DMS53 (cell line): ENCODE results near the gene LRRC37A.
"Not testable (repeated sequence)": the region's sequence is repeated elsewhere in the genome, so short reads cannot be mapped to it uniquely, and the experiment has no call there.

ENCODE experiments used
- DNase-seq: peaks from one replicate; lab custom pipeline; 2025; lab: John Stamatoyannopoulos, UW

The LRRC37A gene

DNA sequence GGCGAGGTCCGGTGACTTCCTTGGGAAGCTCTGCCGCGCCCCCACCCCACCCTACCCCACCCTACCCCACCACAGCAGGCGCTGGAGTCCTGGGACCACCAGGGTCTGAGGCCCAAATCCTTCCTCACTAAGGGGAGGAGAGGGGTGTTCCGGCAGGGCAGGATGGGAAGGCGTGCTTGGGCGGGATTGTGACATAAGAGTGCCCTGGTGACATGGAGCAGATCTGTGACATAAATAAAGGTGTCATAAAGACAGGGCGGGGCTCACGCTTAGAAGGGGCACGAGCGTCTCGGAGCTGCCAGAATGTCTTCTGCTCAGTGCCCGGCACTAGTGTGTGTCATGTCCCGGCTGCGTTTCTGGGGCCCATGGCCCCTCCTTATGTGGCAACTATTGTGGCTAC, at the start of gene LRRC37A:
LRRC37A (plus strand) TSS at position 301 of the 400 bp plus-strand sequence; CDS start at position 304, 3 bp downstream.
- DNase-seq: not testable (repeated sequence)

DNA sequence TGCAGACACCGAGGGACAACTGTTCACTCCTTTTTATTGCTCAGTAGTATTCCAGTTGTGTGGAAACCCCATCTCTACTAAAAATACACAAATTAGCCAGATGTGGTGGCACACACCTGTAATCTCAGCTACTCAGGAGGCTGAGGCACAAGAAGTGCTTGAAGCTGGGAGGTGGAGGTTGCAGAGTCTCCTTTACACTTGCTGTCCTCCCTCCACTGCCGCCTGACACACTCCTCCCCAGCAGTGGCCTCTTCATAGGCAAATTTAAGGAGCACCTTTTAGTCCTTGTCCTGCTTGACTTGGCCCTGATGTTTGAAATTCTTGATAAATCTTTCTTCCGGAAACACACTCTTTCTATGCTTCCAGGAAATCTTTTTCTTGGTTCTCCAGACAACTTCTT, 45.8 kb upstream of the LRRC37A start:
- not testable (repeated sequence) for DNase-seq

- DNase-seq: not testable (repeated sequence)
These were observed 42.1 kb upstream of the LRRC37A start for GRCh38 chr17:46252804-46253203.

DNA sequence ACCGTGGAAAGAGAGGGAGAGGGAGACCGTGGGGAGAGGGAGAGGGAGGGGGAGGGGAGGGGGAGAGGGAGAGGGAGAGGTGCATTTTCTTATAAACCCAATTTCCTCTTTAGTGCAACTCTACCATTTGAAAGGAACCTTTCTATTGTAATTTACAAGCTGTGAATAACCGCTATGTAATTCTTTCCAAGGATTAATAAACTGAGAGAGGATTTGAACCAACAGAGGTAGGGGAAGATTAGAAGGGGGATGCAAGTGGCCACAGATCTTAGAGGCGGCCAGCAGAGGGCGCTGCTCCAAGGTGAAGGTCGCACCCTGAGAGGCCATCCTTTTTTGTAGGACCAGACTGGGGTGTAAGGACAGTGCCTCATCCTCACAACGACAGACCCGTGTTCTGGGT, 41.2 kb upstream of the LRRC37A start:
- DNase-seq: peak; percentile 93

DNA sequence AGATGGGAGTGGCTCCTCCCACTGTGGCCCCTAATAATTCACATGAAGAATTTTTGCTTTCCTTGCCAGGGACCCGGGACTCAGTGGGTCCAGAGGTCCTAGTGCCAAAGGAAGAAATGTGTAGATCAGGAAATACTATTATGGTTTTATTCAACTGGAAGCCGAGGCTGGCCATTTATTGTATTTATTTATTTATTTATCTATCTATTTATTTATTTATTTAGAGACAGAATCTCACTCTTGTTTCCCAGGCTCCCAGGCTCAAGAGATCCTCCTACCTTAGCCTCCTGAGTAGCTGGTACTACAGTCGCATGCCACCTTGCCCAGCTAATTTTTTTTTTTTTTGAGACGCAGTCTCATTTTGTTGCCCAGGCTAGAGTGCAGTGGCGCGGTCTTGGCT, 40.7 kb upstream of the LRRC37A start:
- DNase-seq: not testable (repeated sequence)

GRCh38 chr17:46256369-46256768, 38.6 kb upstream of the LRRC37A start:
- not testable (repeated sequence) for DNase-seq

GRCh38 chr17:46259845-46260661, 34.9 kb upstream of the LRRC37A start:
- peak; percentile 85 for DNase-seq

DNA sequence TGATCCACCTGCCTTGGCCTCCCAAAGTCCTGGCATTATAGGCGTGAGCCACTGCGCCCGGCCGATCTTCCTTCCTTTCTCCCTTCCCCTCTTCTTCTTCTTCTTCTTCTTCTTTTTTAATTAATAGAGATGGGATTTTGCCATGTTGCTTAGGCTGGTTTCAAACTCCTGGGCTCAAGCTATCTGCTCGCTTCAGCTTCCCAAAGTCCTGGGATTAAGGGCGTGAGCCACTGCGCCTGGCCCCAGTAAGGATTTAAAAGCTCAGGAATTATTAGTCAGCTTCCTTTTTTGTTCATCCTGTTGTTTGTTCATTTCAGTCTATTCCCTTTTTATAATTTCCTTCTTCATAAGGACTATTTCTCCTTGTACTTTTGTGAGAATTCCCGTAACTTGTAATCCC, 32.7 kb upstream of the LRRC37A start:
- DNase-seq: peak; percentile 30

DNA sequence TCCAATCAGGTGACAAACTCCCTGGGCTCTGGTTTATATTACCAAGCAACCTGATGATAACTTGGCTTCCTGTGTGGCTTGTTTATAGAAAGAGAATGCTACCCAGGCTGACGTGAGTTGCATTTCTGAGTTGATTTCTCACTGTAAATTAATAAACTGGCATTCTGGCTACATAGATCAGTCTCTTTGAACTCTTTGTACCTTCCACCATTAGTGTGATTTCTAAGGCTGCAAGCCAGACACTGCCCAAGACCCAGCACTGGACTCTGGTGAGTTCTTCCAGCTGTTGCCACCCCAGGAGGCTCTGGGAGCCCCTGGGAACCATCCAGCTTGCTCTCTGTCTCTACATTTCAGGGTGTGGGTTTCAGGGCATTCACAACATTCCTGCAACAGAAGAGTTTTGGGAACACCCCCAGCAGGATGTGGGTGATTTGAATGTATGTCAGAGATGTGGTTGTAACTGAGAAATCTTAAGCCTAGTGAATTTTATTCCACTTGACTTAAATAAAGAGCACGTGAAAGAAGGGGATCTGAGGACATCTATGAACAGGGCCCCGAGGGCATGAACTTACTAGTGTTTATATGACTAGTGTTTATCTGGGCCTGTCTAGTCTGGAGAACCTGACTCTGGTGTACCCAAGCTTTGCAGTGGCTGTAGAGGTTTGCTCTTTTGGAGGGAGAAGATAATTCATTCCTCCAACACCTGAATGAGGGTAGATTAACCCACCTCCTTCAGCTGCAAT, 30.3 kb upstream of the LRRC37A start:
- DNase-seq: peak; percentile 84

GRCh38 chr17:46266063-46266655, 28.8 kb upstream of the LRRC37A start:
- peak; percentile 75 for DNase-seq

GRCh38 chr17:46266656-46267544, 28.0 kb upstream of the LRRC37A start:
- peak; percentile 99 for DNase-seq

- DNase-seq: peak; percentile 48
These were observed 24.9 kb upstream of the LRRC37A start for GRCh38 chr17:46270032-46270431.

GRCh38 chr17:46273541-46274236, 21.2 kb upstream of the LRRC37A start:
- no peak for DNase-seq

GRCh38 chr17:46274238-46274637, 20.7 kb upstream of the LRRC37A start:
- no peak for DNase-seq

- peak; percentile 75 for DNase-seq
These were observed 18.0 kb upstream of the LRRC37A start for GRCh38 chr17:46276728-46277479.

GRCh38 chr17:46281336-46281735, 13.6 kb upstream of the LRRC37A start:
- not testable (repeated sequence) for DNase-seq

GRCh38 chr17:46282635-46283034, 12.3 kb upstream of the LRRC37A start:
- not testable (repeated sequence) for DNase-seq

- not testable (repeated sequence) for DNase-seq
These were observed 10.5 kb upstream of the LRRC37A start for GRCh38 chr17:46284467-46284866.

- not testable (repeated sequence) for DNase-seq
These were observed 9.4 kb upstream of the LRRC37A start for GRCh38 chr17:46285500-46285899.

GRCh38 chr17:46286764-46287221, 8.1 kb upstream of the LRRC37A start:
- peak; percentile 96 for DNase-seq
